ENCODE measurements around the gene ZC3H12C.

Gene ZC3H12C

DNA sequence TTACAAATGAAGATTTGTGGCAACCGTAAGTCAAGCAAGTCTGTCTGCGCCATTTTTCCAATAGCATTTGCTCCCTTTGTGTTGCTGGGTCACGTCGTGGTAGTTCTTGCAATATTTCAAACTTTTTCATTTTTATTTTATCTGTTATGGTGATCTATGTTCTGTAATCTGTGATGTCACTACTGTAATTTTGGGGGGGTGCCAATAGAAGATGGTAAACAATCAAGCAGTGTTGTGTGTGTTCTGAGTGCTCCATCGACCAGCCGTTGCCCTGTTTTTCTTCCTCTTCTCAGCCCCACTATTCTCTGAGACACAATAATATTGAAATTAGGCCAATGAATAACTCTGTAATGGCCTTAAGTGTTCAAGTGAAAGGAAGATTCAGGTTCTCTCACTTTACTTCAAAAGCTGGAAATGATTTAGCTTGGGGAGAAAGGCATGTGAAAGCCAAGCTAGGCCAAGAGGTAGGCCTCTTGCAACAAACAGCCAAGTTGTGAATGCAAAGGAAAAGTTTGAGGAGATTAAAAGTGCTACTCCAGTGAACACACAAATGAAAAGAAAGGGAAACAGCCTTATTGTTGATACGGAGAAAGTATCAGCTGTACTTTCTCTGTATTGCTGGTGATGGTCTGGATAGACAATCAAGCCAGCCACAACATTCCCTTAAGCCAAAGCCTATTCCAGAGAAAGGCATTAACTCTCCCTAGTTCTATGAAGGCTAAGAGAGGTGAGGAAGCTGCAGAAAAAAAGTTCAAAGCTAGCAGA, 7.5 kb downstream of the ZC3H12C start:
- DNase-seq, result no peak

DNA sequence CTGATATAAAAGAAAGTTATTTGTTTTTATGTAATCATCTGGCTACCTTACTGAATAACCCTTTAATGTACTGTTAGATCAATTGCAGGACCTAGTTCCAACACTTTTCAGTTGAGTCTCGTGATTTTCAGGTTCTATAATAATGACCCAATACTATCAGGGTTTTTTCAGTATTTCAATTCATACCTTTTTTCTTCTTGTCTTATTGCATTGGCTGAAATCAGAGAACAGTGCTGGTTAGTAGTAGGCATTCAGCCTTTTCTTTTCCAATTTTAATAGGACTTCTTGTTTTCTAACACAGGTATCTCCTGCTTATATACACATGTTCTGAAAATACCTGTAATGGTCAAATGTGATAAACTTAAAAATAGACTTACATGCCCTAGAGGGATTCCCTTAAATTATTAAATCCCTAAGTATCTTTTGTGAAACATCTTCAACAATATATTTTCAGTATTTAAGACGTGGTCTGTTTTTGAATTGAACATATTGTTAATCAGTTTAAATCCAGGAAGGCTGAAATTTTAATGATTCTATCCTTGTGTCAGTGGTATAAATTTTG, 13.6 kb downstream of the ZC3H12C start:
- DNase-seq, result no peak

DNA sequence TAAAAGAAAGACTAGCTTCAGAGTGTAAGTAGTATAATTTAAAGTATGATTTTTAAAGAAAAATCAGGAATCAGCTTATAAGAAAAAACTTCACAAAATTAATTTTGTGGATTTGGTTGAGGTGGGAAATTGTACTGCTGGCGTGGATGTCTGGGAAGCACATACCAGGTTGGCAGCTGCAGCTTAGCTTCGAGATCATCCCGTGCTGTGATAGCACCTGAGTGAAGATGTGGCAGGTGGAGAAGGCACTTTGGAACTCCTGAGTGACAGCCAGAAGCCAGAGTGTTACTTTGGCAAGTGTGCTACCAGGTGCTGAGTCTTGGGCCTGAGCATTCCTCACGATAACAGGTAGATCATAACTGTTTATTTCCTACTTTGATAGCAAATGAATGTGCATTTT, 17.7 kb downstream of the ZC3H12C start:
- no peak for DNase-seq

DNA sequence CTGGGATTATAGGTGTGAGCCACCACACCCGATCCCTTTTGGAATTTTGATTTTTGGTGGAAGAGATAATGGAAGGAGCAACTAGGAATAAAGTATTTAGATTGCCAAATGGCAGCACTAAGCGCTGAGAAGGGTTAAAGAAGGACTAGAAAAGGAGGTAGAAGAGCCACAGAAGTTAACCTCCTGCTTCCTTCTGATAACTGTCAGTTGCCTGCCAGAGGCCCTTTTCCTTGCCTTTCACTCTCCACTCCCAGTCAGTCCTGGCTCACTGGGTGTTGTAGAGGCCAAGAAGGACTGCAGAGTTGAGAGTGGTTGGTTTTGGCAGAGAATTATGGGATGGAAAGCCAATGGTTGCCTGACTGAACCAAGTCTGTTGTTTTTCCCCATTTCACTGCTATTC, 19.3 kb downstream of the ZC3H12C start:
- DNase-seq, result no peak

DNA sequence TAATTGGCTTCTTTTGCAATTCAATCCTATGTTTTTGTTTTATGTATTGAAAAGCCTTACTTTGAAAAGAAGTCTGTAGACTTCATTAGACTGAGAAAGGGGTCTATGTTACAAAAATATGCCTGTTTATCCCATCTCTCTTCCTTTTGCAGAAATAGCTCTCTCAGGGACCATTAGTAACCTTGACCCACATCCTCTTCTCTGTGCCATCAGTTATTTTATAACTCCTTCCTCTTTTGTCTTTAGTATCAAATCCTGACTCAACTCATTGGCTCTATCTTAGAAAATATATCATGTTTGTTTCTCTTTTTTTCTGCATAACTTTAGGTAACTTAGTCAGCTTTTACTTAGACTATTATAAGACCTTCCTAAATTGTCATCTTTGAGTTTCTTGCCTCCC, 20.3 kb downstream of the ZC3H12C start:
- DNase-seq, result no peak

DNA sequence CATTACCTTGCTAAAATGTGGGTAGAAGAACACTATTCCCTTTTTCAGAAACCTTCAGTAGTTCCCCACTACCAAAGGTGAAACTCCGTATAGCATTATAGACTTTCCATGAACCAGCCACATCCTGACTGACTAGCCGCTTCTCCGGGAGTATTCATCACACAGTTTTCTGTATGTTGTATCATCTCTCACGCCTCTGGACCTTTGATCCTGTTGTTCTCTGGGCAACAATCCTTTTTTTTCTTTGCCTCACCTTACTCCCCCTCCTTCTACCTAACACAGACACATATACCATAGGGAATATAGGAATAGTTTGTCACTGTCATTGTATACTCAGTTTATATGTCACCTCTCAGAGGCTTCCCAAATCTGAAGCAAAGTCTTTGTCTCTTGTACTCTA, 20.8 kb downstream of the ZC3H12C start:
- no peak for DNase-seq

DNA sequence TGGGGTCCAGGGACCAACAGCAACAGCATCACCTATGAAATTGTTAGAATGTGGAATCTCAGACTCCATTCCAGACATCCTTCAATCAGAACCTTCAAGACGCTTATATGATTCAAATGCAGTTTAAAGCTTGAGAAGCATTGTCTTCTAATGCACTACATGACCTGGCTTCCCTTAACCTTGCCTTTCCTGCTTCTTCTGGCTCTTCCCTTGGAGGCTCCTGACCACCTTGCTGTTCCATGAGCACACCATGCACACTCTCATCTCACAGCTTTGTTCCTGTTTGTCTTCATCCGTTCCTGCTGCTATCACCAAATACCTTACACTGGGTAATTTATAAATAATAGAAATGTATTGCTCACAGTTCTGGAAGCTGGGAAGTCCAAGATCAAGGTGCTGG, 26.1 kb downstream of the ZC3H12C start:
- no peak for DNase-seq

DNA sequence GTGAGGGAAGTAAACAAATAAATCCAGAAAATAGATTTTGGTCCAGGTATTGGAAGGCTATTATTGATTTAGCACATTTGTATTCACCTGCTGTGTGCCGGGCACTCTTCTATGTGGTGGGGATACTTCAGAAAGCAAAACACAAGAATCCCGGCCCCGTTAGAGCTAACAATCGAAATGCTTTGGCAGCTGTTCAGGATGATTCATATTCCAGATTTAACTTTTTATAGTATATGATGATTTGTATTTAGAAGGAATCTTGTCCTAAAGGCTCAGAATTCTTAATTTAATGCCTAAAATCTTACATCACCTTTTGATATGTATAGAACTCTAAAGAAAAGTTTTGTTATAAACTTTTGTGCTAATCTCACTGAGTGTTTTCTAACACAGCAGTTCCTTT, 28.0 kb downstream of the ZC3H12C start:
- DNase-seq, result no peak

DNA sequence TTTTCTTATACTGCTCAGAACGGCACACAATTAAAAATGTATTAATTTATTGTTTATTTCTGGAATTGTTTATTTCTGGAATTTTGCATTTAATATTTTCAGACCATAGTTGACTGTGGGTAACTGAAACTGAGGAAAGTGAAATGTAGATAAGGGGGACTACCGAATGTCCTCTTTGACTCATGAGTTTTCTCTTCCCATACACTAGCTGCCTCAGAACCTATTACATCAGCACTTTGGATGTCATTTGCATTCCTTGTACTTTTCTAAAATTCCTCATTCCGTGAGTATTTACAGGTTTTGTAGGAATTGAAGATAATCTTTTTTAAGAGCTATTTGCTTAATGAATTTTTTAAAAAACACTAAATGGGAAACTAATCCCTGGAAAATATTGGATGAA, 29.8 kb downstream of the ZC3H12C start:
- DNase-seq, result no peak

DNA sequence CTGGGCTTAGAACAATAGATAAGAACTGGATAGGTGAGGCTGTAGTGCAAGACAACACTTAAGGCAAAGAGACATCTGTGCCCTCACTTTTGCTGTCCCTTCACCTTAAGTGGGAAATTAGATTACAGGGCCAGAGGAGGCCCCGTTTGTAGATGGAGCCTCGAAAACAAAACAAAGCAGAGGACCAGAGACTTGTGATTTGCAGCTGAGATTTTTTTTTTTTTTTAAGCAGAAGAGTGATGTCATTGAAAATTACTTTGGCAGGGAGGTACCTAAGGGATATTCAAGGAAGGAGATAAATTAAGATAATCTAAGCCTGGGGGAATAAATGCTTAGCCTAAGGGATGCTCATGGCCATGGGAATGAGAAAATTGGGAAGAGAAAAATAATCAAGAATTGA, 31.4 kb downstream of the ZC3H12C start:
- DNase-seq, result no peak

DNA sequence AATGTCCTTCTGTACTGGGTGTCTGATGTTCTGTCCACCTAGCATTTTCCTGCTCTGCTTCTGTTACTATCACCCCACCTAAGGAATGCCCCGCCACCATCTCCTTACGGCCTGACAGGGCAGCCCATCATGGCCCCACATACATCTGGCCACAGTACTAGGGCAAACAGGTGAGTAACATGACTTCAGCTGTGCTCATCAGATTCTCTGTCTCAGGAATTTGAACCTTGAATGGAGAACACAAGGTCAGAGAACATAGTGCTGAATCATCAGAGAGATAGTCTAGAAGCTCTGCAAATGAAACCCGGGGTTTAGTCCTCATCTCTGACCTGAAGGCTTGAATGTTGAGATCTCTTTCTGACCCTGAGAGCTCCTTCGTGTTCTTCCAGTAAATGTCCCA, 32.4 kb downstream of the ZC3H12C start:
- DNase-seq, result no peak

DNA sequence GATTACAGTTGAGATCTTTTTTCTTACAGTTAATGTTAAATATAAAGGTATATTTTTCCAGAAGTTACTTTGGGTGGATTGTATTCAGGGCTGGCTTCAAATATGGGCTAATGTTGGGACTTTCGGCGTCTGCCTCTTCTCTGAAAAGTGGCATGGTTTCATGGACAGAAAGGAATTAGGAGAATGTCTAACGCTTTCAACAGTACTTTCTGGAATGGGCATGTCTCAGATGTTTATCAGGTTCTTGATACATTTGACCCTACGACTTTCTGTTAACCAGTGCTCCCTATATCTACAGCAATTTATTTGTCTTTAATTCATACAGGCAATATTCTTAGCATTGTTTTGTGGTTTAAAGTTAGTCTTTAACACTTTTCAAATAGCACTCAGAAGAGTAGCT, 33.7 kb downstream of the ZC3H12C start:
- DNase-seq, result no peak

DNA sequence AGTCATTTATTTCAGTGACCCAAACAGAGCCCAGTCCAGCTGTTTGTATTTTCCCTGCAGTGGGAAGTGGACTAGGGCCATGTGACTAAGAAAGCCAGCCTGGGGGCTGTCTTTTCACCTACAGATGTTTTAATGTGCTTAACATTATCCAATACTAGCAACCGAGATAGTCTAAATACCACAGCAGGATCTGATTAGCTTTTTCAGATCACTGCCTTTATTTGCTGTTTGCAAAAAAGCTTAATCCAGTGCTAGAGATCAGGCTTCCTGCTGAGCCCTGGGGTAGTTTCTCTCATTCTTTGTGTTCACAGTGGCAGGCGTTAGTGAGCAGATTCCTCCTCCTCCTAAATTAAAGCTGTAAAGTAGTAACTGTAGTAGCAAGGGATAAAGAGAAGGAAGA, 35.0 kb downstream of the ZC3H12C start:
- DNase-seq, result no peak

DNA sequence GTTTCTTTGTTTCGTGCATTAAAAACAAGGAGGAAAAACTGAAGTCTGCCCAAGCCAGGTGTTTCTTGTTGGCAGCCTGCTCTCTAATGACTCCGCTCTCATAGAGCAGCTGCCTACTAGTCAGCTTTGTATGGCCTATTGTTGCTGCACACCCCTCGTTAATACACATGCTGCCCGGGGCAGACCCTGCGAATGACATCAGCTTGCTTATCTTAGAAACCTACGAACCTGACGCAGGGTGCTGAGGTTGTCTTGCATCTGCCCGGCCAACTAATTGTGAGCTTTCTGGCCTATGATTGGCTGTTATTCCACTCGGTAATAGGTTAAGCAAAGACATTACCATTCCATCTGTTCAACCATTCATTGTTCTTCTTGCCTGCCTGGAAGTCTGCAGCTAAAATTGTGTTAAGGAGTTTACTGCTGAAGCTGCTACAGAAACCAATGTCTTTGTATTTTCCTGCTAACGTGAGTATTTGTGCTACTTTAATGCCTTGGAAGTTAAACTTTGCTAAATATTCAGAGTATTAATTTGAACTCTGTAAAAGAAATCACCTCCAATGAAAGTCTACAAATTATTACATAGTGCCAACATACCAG, 37.5 kb downstream of the ZC3H12C start:
- no peak for DNase-seq

DNA sequence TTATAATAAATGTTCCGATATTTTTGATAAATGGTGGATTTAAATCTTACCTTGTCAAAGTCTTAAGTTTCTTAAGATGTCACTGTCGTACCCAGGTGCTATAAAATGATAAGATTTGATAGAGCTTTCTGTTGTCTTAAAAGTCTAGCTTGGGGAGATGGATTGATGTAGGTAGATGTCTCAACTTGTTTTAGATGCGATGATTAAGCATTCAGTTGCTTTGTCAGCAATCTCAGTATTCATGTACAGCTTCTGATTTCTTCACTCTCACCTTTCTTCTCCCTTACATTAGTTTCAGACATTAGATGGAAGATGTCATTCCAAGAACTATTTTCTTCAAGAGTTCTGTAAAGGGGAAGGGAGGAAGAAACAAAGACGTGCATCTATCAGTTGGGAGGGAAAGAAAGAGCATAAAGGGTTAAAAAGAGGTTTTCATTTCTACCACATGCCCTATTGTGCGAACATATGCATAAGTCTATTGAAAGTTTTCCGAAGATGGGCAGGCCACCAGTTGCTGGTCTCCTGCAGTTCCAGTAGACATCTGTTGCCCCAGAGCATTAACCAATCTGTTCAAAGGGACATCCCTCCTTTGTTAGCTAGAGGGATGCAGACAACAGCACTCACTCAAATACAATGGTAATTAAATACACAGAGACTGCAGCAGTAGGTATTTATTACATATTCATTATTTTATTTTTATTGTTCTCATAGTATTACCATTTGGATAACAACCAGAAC, 38.4 kb downstream of the ZC3H12C start:
- no peak for DNase-seq

DNA sequence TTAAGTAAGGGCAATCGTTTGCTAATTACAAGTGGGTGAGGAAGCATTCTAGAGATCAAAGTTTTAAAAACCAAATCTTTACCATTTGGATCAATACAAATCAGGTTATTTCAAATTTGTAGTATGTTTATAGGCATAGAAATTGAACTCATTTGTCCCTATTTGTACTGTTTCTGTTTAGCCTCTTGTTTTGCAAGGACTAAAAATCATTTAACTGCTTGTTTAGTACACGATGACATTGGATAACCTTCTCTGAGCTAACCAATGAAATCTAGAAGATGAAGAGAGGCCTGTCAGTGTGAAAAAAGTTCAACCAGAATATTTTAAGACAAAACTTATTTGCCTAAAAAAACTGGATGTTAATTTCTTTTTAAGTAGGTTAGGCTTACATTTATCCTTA, 40.0 kb downstream of the ZC3H12C start:
- DNase-seq, result no peak

DNA sequence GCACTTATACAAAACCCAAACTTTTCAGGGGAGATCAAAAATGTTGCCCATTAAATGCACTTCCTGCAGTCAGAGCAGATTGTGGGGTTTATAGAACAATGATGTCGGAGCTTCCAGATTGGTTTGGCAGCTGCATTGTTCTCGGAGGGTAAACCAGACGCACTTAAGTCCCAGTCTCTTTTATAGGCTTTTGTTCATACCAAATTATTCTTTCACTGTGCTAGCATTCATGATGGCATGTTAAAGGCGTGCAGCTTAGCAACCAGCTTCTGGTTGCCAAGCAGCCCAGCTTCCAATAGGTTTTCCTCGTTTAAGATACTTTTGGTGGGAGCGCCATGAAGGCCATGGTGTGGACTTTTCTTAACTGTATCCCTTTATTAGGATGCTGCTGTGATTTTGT, 40.9 kb downstream of the ZC3H12C start:
- no peak for DNase-seq

DNA sequence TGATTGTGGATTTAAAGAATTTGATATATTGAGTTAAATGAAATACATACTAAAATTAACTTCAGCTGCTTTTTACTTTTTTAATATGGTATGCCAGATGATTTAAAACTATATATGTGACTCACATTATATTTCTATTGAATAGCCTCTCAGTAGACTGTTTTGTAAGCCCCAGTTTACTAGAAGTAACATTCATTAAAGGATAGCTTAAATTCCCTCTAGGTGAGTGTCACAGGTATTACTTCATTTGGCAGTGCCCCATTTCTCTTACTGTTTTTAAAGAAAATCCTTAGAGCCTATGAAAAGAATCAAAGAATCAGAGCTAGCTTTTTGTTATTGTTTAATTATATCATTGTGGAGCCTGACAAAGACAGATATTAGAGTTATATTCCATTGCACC, 48.6 kb downstream of the ZC3H12C start:
- no peak for DNase-seq

DNA sequence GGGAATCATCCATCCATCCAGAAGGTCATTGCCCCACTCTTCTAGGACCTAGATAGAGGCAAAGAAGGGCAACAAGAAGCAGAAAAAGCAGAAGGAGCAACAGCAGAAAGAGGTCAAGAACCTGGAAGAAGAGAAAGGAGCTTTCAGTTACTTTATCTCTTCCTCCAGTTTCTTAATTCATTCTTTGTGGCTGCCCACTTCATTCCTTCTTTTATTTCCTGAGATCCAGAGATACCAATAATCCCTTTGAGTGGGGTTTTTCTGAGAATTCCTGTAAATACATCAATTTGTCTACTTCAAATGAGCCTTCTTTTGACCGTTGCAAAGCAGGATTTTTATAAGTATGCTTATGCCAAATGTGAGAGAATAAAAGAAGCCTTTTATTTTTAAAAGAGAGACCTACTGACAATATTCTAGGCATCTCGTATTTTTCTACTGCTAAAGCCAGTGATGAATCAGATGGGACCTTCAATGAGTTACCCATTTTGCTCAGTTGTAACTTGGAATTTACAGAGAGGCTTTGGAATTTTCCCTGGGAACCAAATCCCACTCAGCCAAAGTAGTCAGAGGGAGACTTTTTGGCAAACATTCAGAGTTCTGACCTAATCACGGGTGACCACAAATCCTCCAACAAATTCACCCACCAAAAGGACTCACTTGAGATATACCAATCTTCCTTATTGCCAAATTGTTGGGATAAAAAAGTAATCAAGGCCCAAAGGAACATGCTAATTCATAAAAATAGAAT, 54.9 kb downstream of the ZC3H12C start:
- DNase-seq, result no peak

DNA sequence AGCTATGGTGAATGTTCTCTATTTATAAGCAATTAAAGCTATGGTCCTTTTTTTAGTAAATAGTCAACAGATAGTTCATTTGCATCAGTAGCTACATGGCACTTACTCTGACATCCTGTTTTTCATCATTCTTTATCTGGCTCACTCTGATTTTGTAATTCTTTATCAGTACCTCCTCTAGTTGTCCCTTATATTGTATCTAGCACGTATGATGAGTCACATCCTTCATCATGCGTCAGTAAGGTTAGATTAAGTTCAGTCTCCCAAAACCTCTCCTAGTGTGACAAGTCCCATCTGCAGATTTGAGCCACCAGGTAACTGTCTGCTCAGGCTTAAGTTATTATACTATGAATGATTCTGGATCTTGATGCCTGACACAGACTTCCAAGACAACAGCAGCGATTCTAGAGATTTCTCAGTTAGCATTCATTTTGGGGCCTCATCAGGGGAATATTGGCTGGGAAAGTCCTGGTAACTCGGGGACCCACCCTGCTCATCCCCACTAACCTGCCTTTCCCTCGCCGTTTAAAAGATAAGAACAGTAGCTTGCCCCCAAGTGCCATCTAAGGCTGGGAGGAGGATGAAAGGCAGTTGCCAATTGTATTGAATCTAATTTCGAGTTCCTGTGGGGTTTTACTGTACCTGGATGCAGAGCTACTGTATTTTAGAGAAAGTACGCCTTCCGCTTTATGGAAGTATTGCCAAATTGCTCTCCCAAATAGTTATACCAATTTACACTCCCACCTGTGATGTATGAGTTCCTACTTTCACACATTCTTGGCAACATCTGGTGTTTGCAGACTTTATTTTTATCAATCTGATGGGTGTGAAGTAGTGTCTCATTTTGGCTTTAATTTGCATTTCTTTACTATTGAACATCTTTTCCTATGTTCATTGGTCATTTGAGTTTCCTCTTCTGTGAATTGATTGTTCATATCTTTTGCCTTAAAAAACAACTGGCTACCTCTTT, 55.9 kb downstream of the ZC3H12C start:
- no peak for DNase-seq

DNA sequence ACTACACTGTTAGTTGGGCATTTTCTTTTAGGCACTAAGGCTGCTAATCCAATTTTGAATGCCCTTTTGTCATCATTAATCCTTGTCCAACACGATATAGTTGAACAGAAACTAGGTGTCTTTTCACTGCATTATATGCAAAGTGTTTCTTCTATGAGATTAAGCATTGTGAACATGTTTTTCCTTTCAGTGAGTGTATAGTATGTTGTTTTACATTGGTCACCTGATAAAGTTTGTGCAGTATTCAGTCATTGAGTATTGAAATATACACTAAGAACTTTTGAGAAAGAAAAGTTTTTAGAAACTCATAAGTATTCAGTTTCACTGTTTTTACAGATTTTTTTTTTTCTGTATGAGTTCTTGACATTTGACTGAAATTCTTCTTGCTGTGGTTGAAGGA, 59.0 kb downstream of the ZC3H12C start:
- no peak for DNase-seq

DNA sequence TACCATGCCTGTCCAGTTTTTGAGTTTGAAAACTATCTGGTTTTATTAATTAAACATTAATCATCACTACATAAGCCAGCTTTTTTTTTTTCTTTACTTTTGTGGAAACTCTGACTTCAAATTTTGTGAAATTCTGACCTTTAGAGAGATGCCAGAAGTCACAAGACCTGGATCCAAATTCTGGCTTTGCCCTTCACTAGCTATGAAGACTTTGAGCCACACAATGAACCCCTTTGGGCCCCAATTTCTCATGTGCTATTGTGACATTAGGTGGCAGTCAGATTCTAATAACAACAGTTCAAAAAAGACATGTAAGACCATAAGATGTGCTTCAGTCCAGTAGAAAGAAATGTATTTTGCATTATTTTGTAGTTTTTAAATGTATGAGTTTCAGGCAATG, 60.3 kb downstream of the ZC3H12C start:
- DNase-seq, result no peak

Measured in SIG-M5 (cell line).